Epidermal melanocyte (primary cell): ENCODE results near the gene CTAG2.
"Not testable (repeated sequence)": the region's sequence is repeated elsewhere in the genome, so short reads cannot be mapped to it uniquely, and the experiment has no call there.

Experiments
- DNase-seq: peaks from one replicate; pipeline ENCODE4 v3.0.0; 2011; ENCODE audit warnings: low spot score; ENCODE audit not compliant: insufficient read length

CTAG2 gene

DNA sequence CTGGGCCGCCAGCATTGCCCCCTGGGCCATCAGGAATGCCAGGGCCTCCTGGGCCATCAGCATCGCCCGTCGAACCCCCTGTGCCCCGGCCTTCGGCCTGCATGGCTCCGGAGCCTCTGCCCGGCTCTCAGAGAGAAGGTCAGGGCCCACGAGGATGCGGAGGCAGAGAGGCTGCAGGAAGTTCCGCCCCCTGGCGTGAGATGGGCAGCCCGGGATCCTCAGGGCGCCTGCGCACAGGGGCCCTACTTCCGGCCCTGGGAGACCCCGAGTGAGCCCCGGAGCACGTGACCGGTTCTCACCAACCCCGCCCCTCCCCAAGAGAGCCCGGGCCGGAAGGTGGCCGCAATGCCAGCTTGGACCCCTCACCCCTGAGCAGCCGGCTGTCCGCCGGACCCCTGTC is at the start of gene CTAG2:
Gene CTAG2 (minus strand): TSS at position 167 of the 400 bp plus-strand sequence. CDS start 64 bp downstream, at position 103.
- not testable (repeated sequence) for DNase-seq

DNA sequence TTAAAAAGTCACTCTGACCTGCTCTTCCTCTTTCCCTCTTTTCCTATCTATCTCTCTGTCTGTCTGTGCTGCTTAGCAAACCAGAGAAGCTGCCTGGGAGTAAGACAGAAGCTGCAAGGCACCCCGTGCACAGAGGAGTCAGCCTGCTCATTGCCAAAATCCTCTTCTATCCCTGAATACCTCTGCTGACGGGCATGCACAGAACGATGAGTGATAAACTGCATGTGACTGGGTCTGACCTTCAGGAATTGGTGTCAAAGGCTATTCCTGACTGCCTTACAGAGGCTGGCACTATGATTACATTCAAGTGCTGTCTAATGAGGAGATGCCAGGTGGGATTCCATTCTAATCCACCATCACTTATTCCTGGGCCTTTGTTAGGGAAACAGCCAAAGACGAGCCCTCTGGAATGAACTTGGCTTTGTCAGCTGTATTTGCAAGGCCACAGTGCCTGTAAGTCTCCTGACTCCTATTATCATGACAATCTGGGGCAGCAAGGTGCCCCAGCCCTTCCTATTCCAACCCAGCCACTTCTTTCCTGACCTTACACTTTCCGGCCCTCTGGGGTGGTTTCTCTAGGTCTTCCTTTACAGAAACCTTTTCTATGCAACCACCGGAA is 45.4 kb upstream of the CTAG2 start:
- DNase-seq, result no peak

DNA sequence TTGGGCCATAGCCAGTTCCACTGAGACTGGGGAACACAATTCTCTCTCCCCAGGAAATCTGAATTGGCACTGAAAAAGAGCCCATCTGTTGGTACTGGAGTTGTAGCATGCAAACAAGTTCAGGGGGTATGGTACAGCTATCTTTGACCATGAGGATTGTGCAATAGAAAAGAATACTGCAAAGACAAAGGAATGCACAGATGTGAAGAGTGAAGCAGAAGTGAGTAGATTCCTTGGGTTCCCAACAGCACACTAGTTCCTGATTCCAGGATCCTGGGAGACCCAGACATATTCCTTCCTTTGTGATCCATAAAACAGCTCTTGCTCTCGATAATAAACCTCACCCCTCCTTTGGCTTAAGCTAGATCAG is 43.3 kb upstream of the CTAG2 start:
- no peak for DNase-seq

DNA sequence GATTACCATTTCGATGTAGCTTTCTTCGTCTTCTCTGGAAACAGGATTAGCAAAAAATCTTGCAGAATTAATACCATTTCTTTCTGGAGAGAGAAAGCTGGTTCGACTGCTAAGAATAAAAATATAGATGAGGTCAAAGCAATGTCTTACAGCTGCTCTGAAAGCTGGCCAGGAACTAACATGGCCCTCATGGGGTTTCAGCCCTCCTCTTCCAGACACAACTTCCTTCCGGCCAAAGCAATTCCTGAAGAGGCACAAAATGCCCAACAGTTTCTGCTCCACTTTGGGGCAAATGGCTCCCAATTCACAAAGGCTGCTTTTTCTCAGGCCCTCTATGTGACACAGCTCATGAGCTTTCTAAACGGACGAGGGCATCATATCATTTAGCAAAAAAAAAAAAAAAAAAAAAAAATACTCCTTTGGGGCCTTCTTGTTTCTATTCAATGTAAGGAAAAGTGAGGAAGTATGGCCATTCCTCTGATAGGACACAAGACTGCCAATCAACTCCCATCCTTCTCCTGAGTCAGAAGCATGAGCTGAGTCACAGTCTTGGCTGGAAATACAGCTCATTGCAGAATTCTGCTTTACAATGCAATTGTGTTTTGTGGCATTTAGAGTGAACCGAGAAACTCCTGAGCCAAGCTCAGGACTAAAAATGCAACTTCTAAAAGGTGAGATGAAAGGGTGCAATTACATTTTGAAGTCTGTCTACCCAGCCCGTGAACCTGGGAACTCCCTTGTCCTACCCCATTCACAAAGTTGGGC is 42.7 kb upstream of the CTAG2 start:
- DNase-seq, result no peak

DNA sequence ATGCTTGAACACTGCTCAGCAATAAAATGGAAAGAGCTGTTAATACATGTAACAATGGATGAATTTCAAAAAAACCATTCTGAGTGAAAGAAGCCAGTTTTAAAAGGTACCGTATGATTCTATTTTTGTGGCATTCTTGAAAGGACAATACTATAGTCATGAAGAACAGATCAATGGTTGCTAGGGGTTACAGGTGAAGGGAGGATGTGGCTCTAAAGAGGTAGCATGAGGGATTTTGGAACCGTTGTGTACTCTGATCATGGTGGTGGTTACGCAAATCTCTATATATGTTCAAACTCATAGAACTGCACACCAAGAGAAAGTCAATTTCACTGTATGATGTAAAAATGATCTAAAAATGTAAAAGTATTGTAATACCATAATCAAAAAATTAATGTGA is 40.0 kb upstream of the CTAG2 start:
- DNase-seq, result no peak

DNA sequence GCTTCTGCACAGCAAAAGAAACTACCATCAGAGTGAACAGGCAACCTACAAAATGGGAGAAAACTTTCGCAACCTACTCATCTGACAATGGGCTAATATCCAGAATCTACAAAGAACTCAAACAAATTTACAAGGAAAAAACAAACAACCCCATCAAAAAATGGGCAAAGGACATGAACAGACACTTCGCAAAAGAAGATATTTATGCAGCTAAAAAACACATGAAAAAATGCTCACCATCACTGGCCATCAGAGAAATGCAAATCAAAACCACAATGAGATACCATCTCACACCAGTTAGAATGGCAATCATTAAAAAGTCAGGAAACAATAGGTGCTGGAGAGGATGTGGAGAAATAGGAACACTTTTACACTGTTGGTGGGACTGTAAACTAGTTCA is 37.1 kb upstream of the CTAG2 start:
- DNase-seq, result not testable (repeated sequence)

DNA sequence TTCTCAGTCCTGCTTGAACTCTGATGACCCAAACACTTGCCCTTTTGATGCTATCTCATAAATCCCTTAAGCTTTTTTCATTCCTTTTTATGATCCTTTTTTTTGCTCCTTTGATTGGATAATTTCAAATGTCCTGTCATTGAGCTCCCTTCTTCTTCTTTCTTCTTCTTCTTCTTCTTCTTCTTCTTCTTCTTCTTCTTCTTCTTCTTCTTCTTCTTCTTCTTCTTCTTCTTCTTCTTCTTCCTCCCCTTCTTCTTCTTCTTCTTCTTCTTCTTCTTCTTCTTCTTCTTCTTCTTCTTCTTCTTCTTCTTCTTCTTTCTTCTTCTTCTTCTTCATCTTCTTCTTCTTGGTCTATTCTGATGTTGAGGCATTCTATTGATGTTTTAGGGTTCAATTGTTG is 18.7 kb upstream of the CTAG2 start:
- not testable (repeated sequence) for DNase-seq

DNA sequence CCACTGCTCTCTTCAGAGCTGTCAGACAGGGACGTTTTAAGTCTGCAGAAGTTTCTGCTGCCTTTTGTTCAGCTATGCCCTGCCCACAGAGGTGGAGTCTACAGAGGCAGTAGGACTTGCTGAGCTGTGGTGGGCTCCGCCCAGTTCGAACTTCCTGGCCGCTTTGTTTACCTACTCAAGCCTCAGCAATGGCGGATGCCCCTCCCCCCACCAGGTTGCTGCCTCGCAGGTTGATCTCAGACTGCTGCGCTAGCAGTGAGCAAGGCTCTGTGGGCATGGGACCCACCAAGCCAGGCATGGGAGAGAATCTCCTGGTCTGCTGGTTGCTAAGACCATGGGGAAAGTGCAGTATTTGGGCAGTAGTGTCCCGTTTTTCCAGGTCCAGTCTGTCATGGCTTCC is 17.5 kb upstream of the CTAG2 start:
- not testable (repeated sequence) for DNase-seq

DNA sequence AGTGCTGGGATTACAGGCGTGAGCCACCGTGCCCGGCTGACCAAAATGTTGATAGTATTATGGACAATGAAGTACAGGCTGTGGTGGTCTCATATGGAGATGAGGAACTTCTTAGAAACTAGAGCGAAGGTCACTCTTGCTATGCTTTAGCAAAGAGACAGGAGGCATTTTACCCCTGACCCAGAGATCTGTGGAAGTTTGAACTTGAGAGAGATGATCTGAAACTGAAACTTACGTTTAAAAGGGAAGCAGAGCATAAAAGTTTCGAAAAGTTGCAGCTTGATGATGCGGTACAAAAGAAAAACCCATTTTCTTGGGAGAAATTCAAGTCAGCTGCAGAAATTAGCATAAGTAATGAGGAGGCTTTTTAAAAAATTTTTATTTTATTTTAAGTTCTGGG is 8.5 kb upstream of the CTAG2 start:
- no peak for DNase-seq

DNA sequence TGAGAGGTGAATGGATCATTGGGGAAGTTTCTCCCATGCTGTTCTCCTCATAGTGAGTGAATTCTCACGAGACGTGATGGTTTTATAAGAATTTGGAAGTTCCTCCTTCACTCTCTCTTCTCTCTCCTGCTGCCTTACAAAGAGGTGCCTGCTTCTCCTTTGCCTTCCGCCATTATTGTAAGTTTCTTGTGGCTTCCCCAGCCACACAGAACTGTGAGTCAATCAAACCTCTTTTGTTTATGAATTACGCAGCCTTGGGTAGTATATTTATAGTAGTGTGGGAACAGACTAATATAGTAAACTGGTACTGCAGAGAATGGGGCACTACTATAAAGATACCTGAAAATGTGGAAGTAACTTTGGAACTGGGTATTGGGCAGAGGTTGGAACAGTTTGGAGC is 7.8 kb upstream of the CTAG2 start:
- DNase-seq, result no peak

DNA sequence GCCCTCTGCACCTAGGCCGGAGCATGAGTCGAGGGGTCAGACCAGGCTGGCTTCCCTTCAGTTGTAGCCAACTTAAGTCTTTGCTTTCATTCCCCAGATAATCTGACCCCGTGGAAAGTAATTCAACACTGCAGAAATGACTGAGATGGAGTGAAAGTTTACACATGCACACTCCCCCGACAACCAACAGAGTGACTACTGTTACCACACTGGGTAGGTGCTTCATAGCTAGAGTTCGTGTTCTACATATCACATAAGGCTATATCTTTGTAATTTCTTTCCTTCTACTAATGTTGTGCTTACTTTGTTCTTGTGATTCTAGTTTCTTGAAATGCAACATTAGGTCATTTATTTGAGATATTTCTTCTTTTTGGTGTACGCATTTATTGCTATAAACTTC is 7.2 kb upstream of the CTAG2 start:
- DNase-seq, result no peak

DNA sequence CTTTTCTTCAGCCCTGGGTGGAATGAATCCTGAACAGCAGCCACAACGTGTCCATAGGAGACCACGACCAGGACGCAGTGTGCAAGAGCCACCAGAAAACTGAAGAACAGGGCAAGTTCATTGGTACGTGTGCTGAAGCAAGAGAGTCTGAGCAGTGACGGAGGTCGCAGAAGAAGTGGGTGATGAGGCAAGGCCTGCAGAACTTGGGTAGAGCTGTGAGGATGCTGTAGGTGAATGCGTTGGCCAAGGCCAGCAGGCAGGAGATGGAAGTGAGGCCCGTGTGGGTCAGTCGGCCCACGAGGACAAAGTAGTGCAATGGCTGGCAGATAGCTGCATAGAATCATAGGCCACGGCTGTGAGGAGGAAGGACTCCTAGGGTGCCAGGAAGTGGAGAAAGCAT is 5.6 kb upstream of the CTAG2 start:
- DNase-seq, result no peak

DNA sequence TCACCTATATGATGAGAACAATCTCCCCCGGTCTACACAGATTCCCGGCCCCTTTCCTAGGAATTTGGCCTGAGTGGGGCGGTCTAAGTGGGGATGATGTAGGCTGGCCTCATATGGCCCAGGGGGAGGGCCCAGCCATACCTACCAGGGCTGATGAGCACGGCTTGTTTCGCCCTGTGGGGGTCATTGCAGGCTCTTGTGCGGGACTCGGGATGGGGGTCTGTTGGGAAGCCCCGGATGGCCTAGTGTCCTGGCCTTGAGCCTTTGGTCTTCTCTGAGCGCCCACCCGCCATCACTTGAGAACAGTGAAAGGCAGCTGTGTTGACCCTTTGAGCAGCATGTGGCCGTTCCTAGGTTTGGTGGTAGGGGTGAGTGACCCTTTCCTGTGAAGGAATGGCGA is 4.8 kb upstream of the CTAG2 start:
- DNase-seq, result no peak

DNA sequence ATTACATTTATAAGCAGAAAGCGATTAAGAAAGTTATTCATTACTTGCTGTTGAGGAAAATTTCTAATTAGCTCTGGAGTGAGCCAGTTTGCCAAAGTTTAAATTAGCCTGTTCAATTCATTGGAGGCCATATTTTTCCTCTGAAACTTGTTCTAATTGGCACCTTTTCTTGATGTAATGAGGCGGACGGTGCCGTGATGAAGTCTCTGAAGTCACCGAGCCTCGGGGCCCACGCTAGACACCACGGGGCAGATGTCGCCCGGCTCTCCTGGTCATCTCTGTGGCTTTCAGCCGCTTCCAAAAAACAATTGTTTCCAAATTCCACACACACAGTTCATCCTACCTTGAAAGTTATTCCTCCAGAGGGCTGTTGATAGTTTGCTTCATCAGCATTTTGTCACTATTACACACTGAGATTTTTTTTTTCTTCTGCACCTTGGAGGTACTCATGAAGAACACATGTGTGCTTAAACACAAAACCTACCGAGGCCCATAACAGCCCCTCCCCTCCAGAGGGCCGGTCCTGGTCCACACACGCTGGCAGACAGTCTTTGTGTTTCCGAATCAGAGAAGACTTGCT is 3.9 kb upstream of the CTAG2 start:
- no peak for DNase-seq

DNA sequence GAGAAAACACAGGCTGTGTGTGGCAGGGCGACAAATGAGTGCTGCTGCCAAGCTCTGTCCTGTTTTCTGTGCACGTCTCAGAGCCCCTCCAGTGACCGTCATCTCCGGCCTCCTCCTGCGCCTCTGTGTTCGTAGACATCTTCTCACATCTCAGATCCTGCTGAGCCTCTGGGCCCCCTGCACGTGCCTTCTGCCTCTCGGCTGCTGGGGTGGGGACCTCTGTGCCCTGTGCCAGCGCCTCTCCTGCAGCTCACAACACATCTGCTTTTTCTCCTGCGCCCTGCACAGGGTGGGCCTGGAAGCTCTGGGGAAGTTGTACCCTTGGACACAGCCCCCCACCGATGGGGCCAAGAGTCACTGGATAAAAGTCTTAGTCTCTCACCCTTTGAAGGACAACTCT is 2.4 kb upstream of the CTAG2 start:
- no peak for DNase-seq

DNA sequence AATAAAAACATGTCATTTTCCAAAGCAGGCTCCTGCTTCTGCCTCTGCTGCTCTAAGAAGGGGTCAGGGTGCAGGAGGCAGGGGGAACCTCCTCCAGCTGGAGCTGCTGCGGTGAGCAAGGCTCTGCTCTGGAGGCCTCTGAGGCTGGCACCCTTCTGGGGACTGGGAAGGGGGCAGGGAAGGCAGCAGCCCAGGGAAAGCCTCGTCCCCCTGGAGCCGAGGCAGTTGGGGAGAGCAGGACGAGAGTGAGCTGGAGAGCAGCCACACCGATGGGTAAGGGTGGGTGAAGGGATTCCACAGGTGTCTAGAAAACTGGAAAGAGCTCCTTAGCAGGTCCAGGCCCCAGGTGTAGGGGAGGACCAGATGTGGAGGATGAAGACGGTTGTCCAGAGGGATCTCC is 2.0 kb upstream of the CTAG2 start:
- no peak for DNase-seq

DNA sequence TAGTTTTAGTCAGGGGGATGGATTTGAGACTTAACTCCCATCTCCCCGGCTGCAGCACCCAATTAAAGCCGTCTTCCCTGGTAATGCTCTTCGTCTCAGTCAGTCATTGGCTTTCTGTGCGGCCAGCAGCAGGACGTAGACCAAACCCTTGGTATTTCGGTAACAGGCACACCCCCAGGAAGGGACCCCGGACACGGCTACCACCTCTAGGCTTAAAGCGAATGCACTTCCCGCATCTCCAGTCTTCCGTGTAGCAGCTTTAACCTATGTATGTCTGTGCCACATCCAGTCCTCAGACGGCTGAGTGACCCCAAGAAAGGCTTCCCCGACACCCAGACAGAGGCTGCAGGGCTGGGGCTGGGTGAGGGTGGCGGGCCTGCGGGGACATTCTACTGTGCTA is 1.5 kb upstream of the CTAG2 start:
- no peak for DNase-seq

DNA sequence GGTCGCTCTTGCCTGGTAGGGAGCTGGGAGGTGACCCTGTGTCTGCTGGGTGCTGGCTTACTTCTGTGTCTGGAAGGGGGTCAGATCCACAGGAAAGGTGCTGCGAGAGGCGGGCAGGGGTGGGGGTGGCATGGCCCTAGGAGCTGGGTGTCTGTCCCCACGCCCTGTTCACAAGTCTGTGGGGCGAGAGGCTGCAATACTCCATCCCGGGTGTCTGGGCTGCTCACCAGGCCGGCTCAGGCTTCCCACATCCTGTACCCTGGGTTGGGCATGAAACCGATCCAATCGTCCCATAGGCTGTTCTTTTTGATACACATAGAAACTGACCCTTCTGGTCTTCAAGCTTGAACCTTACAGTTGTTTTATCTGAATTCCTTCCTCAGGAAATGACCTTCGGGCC is 993 bp upstream of the CTAG2 start:
- no peak for DNase-seq

DNA sequence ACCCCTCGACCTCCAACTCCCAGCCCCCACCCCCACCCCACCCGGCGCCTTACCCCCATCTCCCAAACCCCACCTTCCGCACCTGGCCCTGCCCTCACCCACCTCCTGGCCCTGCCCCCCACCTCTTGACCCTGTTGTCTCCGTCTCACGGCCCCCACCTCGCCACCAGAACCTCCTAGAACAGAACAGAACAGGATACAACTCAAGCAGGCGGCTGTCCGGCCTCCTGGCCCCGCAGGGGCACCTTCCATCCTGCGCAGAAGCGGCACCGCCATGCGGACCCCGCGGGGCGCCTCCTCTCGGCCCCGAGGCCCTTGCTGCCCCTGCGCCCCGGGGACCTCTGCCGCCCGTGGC is 354 bp downstream of the CTAG2 start:
- no peak for DNase-seq

DNA sequence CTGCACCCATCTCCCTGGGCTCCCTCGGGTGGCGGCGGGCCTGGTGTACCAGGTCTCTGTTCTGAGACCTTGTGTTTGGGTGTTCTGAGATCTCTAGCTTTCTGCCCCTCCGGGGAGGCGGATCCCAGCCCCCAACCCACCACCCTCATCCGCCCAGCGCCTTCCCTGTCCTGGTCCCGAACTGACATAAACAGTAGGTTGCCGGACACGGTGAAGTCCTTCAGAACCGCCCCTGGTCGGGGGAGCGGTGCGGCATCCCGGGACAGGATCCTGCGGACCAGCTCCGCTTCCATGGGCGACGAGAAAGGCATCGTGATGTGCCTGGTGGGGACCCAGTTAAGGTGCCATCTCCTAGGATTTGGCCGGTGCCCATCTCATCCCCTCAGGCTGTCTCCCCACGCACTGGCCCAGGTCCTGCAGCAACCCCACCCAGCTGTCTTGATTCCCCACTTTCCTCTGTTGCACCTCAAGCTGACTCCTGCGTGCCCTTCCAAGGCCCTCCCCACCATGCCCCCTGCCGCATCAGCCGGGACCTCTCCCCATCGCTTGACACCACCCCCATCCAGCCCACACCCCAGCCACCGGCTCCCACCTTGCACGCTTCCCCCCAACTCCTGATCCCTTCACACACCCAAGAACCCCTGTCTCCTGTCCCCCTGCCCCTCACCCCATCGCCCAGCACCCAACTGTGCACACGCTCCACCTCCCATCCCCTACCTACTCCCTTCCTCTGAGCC is 900 bp downstream of the CTAG2 start:
- no peak for DNase-seq

DNA sequence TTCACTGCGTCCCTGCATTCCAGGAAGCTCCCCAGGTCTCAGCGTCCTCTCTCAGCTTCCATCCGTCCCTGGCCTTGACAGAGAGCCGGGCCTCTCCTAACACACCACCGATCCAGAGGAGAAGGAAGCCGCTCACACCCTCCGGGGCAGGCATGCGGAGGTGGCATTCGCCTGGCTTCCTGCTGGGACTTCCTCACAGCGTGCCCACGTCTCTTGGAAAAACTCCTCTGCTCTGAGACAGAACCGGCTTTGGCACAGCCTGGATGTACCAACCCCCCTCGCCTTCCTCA is 3.2 kb downstream of the CTAG2 start:
- no peak for DNase-seq

DNA sequence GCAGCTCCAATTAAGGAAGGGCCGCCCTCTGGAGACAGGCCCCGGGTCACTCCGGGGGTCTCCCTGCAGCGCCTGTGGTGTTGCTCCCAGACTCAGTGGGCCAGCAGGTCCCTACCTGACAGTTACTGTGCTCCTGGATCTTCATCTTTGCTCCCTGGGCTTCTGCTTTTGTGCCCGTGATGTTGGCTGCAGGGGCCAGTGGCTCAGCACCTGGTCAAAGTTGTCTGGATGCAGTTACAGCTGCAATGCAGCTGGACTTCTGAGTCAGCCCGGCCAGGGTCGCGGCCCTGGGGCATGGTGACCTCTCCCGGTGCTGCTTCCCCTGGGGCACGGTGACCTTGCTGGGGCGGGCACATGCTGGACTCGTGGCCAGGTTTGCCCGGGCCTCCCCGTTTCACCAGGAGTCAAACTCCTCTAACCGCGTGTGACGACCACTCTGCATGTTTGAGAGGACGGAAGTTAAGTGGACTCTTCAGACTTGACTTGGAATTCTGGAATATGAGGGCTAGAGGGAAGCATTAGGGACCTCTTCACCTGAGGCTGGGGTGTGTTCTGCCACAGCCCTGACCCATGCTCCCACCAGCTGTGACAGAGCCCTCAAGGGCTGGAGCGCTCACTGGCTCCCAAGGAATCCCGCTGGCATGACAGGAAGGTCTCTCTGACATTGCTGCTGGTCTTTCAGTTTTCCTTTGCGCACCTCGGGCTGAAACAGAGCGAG is 3.7 kb downstream of the CTAG2 start:
- DNase-seq, result no peak
